Measurements from ENCODE around the gene ATOH8. TPM values are rescaled to one million over a fixed set of nuclear protein-coding genes. Genes with fewer than 3 reads are reported as not detected.
A peak's percentile ranks its signal among the peaks of the same experiment; 100 is the strongest.

The ATOH8 gene
- total RNA-seq, 3 donors from 2014 or later: 20.8 to 167 (median 46.2) TPM

DNA sequence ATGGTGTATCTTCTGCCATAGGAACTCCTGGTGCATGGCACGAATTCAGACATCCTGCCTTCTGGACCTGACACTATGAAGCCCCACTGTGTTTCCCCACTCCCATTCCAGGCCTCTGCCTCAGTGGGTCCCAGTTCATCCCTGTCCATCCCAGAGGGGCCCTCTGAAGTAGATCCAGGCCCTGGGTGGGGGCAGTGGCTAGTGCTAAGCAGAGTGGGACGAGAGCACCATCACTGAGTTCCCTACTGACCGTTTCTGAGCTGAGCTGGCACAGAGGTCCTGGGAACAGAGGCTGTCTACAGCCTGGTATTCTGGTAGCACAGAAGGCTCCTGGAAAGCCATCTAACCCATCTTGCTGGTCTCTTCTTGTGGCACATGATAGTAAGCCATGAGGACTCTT is 54.0 kb downstream of the ATOH8 start:
- intact Hi-C loops (cut with DNase I; ENCODE audit: low total_unique reads): no loop called here
- no peaks in the 10 kb centered on the region for H3K36me3 ChIP-seq
- H3K27ac ChIP-seq: no peak overlapping the region

DNA sequence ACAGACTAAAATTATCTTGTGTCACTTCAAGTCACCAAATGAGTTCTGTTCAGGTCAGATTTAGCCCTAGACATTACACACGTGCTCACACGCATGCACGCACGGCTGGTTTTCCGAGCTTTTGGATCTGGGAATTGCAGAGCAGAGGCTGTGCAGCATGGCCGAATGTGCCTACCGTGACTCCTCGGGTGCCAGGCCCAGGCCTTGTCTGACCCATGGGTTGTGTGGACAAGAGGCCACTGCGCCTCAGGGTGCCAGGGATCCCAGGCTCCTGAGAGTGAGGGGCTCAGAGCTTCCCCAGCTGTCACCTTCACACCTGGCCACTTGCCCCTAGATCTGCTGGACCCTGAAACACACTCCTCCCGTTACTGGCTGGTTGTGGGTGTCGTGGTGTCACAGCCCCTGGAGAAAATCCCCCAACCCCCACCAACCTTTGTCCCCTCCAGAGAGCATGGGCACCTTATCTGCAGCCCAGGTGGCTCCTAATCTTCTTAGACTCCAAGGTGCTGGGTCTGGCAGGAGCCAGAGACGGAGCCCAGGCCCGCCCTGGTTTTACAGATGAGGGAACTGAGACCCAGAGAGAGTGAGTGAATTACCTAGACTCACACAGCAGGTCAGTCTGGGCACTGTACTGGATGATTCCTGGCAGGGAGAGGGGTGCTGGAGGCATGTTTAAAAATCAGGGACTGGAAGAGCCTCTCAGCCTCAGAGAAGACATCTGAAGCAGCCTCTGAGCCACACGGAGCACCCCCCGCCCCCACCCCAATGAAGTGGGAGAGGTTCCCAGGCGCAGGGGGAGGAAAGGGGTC is 56.8 kb downstream of the ATOH8 start:
- intact Hi-C loops (cut with DNase I; ENCODE audit: low total_unique reads): loop anchor here (5.0 kb wide), 1 partner anchor 83 kb away; no protein-coding TSS in a partner anchor
- no peak for DNase-seq (ENCODE audit: low spot score in 2 of 2)
- Histone ChIP-seq H3K4me1 (no peaks in the 10 kb centered on the region), H3K27me3 (no peaks in the 10 kb centered on the region), H3K36me3 (no peaks in the 10 kb centered on the region), H3K4me3 (peak overlapping the region in 2 of 3 donors; percentile 21 to 50), H3K9me3 (no peaks in the 10 kb centered on the region), H3K27ac (peak overlapping the region; percentile 55 to 59)
- no peak for TF ChIP-seq POLR2AphosphoS5 (IDR thresholded peaks at IDR 0.05)
- no peak for TF ChIP-seq POLR2A (IDR thresholded peaks at IDR 0.05)
- TF ChIP-seq, protein P1, sequence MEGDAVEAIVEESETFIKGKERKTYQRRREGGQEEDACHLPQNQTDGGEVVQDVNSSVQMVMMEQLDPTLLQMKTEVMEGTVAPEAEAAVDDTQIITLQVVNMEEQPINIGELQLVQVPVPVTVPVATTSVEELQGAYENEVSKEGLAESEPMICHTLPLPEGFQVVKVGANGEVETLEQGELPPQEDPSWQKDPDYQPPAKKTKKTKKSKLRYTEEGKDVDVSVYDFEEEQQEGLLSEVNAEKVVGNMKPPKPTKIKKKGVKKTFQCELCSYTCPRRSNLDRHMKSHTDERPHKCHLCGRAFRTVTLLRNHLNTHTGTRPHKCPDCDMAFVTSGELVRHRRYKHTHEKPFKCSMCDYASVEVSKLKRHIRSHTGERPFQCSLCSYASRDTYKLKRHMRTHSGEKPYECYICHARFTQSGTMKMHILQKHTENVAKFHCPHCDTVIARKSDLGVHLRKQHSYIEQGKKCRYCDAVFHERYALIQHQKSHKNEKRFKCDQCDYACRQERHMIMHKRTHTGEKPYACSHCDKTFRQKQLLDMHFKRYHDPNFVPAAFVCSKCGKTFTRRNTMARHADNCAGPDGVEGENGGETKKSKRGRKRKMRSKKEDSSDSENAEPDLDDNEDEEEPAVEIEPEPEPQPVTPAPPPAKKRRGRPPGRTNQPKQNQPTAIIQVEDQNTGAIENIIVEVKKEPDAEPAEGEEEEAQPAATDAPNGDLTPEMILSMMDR (IDR thresholded peaks at IDR 0.05): no peak

More for the DNA sequence above, 54.0 kb downstream of the ATOH8 start:
- no peak overlapping the region for H3K4me3 ChIP-seq
- TF ChIP-seq, protein P1 (IDR thresholded peaks at IDR 0.05): no peak
- TF ChIP-seq POLR2AphosphoS5 (IDR thresholded peaks at IDR 0.05) (no peak), POLR2A (IDR thresholded peaks at IDR 0.05) (no peak)
- no peaks in the 10 kb centered on the region for H3K27me3 ChIP-seq
- no peaks in the 10 kb centered on the region for H3K9me3 ChIP-seq
- DNase-seq (ENCODE audit: low spot score in 2 of 2): no peak
- no peaks in the 10 kb centered on the region for H3K4me1 ChIP-seq

DNA sequence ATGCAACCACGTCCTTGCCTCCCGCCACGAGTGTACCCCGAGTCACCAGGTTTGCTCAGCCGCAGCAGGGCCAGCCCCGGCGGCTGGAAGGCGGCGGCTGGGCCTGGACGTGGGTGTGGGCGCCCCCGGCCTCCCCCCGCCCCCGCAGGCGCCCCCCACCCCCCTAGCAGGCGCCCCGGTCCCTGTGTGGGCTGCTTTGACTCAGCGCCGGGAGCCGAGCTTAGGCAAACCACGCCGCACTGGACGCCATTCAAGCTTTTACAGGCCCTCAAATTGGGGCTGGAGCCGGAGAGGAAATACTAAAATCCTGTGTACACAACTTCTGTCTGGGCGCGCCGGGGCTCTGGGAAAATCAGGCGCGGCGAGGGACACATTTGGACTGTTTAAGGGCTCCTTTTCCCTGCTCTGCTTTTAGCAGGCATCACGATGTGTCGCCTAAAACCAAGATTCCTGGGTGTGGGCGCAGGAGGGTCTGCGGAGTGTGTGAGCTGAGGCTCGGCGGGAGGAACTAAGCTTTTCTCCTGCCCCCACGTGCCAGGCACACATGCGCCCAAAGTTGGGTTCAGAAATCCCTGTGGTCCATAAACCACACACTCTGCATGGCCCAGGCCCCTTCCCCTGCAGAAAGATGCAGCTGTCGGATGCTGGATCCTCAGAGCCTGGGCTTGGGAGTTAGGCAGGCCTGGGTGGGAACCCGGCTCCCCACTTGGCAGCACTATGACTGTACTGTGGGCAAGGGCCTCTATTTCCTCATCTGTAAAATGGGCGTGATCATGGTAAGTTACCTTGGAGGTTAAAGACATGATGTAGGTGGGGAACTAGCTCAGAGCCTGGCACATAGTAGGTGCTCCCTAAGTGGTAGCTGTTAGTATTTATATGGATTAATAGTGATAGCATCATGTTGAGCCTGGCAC is 57.6 kb downstream of the ATOH8 start:
- TF ChIP-seq, protein P1 (IDR thresholded peaks at IDR 0.05): no peak
- no peak for TF ChIP-seq POLR2A (IDR thresholded peaks at IDR 0.05)
- TF ChIP-seq POLR2AphosphoS5 (IDR thresholded peaks at IDR 0.05): no peak
- intact Hi-C loops (cut with DNase I; ENCODE audit: low total_unique reads): loop anchor here (5.0 kb wide), 1 partner anchor 84 kb away; no protein-coding TSS in a partner anchor
- no peak for DNase-seq (ENCODE audit: low spot score in 2 of 2)
- Histone ChIP-seq H3K27ac (peak overlapping the region; percentile 55 to 59), H3K4me3 (peak overlapping the region in 2 of 3 donors; percentile 21 to 50), H3K36me3 (no peaks in the 10 kb centered on the region), H3K4me1 (no peaks in the 10 kb centered on the region), H3K9me3 (no peaks in the 10 kb centered on the region), H3K27me3 (no peaks in the 10 kb centered on the region)

DNA sequence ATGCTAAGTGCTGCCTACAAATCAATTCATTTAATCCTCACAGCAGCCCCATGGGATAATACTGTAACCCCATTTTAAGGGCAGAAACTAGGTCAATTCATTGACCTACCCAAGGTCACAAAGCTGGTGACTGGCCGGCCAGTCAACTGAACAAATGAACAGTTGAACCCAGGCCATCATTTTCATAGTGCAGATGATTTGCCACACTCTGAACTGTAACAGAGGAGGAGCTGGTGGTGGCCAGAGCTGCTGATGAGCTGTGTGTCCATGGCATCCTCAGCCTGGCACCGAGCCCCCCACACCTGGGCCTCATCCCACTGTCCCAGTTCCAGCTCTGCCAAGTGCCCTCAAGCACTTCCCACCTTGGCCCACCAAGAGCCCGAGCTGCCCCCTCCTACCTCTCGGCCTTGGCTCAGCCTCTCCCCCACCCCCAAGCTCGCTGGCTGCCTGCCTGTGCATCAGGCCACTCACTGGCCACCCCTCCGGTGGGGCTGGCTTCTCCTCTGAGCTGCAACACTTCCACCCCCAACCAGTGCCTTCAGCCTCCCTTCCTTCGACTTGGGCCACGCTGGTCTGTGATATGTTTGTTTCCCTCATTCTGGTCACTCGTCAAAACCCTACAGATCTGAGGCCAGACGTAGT is 58.4 kb downstream of the ATOH8 start:
- H3K27ac ChIP-seq: no peak overlapping the region
- no peak for DNase-seq (ENCODE audit: low spot score in 2 of 2)
- intact Hi-C loops (cut with DNase I; ENCODE audit: low total_unique reads): loop anchor here (5.0 kb wide), 1 partner anchor 85 kb away; no protein-coding TSS in a partner anchor
- H3K9me3 ChIP-seq: no peaks in the 10 kb centered on the region
- no peaks in the 10 kb centered on the region for H3K36me3 ChIP-seq
- H3K4me3 ChIP-seq: no peak overlapping the region
- H3K4me1 ChIP-seq: no peaks in the 10 kb centered on the region
- H3K27me3 ChIP-seq: no peaks in the 10 kb centered on the region
- TF ChIP-seq POLR2A (IDR thresholded peaks at IDR 0.05) (no peak), POLR2AphosphoS5 (IDR thresholded peaks at IDR 0.05) (no peak)
- TF ChIP-seq, protein P1 (IDR thresholded peaks at IDR 0.05): no peak
